Bronchial epithelial cell (primary cell): ENCODE data around the gene FAM53A. TPM values are rescaled to one million over a fixed set of nuclear protein-coding genes. Genes with fewer than 3 reads are reported as not detected.
A peak's percentile ranks its signal among the peaks of the same experiment; 100 is the strongest.

ENCODE experiments used
- DNase-seq: peaks from one replicate; pipeline ENCODE4 v3.0.0-alpha.2; 2010; ENCODE audit warnings: low read depth
- FAIRE-seq: peaks from 2 replicates; lab custom pipeline; 2011; peaks lifted over from hg19 to GRCh38; lab: Jason Lieb, UNC
- H3K27me3 ChIP-seq: 2 replicates; pipeline ENCODE4 v1.5.1; 2011; ENCODE audit warnings: low read length; ENCODE audit not compliant: control insufficient read depth, insufficient read depth
- H3K36me3 ChIP-seq: 2 replicates; pipeline ENCODE4 v1.5.1; 2011; ENCODE audit warnings: low read length; ENCODE audit not compliant: control insufficient read depth, insufficient read depth
- H3K4me3 ChIP-seq: 2 replicates; pipeline ENCODE4 v1.5.1; 2011; ENCODE audit warnings: mild to moderate bottlenecking, low read depth, low read length, control low read depth
- total RNA-seq: library from RNA; depleted of rRNA; stranded (reverse); fragments of >200 nt; gene quantifications from 2 replicates; pipeline ENCODE4 v1.2.1, GENCODE V29; 2014
- TF ChIP-seq, protein P1 (sequence below): IDR thresholded peaks from 2 replicates; pipeline ENCODE4 v1.5.1; 2011; ENCODE audit warnings: mild to moderate bottlenecking, moderate library complexity, low read length, control low read depth, inconsistent platforms; ENCODE audit not compliant: insufficient read depth, severe bottlenecking

The FAM53A gene
- total RNA-seq, 1 donor from 2014 or later, result 0.79 TPM

- FAIRE-seq (no peak), DNase-seq (no peak)
- no peaks in the 10 kb centered on the region for H3K27me3 ChIP-seq
- H3K36me3 ChIP-seq, result no peaks in the 10 kb centered on the region
- TF ChIP-seq, protein P1, sequence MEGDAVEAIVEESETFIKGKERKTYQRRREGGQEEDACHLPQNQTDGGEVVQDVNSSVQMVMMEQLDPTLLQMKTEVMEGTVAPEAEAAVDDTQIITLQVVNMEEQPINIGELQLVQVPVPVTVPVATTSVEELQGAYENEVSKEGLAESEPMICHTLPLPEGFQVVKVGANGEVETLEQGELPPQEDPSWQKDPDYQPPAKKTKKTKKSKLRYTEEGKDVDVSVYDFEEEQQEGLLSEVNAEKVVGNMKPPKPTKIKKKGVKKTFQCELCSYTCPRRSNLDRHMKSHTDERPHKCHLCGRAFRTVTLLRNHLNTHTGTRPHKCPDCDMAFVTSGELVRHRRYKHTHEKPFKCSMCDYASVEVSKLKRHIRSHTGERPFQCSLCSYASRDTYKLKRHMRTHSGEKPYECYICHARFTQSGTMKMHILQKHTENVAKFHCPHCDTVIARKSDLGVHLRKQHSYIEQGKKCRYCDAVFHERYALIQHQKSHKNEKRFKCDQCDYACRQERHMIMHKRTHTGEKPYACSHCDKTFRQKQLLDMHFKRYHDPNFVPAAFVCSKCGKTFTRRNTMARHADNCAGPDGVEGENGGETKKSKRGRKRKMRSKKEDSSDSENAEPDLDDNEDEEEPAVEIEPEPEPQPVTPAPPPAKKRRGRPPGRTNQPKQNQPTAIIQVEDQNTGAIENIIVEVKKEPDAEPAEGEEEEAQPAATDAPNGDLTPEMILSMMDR, result no peak
- no peak overlapping the region for H3K4me3 ChIP-seq
Observed at GRCh38 chr4:1622956-1623355, 61.2 kb downstream of the FAM53A start.

DNA sequence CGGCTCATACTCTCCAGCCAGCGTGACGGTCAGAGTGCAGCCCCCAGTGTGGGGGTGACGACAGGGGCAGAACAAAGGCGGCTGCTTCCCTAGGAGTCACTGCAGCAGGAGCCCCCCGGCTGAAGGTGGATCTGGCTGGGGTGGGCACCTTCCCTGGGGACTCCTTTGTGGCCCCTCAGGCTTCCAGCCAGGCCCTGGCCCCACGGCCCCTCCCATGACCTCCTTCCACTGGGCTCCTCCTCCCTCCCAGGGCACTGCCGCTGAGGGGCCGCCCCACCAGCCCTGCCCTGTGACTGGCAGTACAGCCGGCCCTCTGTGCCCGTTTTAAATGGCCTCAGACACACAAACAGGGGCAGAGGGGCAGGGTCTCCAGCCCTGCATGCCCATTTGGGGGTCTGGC is 61.9 kb downstream of the FAM53A start:
- Histone ChIP-seq H3K36me3 (no peaks in the 10 kb centered on the region), H3K4me3 (no peak overlapping the region), H3K27me3 (no peaks in the 10 kb centered on the region)
- TF ChIP-seq, protein P1, result no peak
- FAIRE-seq, result no peak
- DNase-seq, result no peak

DNA sequence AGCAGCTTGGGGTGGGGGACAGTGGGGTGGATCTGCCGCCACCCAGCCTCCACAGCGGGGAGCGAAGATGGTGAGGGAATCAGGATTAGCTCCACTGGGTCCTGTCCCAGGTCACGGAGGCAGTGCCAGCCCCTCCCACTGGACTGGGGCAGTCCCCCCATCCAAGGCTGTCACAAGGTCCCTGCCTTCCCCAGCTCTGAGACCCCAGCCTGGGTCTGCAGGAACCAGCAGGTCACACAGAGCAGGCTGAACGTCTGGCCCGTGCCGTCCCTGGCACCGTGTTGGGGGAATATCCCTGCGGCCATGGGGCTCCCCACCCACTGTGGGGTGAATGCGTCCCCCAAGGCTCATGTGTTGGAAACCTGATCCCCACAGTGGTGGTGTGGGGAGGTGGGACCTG is 62.6 kb downstream of the FAM53A start:
- no peak for DNase-seq
- no peaks in the 10 kb centered on the region for H3K27me3 ChIP-seq
- H3K4me3 ChIP-seq, result no peak overlapping the region
- FAIRE-seq, result no peak
- TF ChIP-seq, protein P1, result no peak
- H3K36me3 ChIP-seq, result no peaks in the 10 kb centered on the region

DNA sequence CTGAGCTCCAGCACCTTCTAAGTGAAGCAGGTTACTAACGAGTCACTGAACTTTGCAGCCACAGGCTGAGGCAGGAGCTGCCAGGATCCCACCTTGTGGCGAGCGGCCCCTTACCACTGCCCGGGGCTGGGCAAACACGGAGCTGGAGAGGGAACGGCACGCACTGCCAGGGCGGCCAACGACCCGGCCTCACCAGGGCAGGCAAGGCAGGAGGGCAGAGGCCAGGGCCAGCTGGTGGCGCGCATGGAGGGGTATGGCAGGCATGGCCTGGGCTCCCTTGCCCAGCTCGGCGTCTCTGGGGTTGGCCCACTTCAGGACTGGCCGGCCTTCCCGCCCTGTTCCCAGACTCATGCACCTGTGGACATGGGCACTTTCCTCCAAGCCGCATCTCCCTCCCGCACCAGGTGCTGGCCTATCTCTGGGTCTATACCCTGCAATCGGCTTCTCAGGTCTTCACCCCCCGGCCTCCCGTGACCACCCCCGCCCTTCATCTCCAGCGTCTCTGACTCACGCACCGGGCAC is 64.9 kb downstream of the FAM53A start:
- Histone ChIP-seq H3K27me3 (no peaks in the 10 kb centered on the region), H3K36me3 (no peaks in the 10 kb centered on the region), H3K4me3 (no peak overlapping the region)
- TF ChIP-seq, protein P1, result no peak
- no peak for DNase-seq
- FAIRE-seq, result no peak

GRCh38 chr4:1618438-1618837 is 65.7 kb downstream of the FAM53A start:
- TF ChIP-seq, protein P1, result no peak
- FAIRE-seq (no peak), DNase-seq (no peak)
- H3K36me3 ChIP-seq, result no peaks in the 10 kb centered on the region
- no peaks in the 10 kb centered on the region for H3K27me3 ChIP-seq
- no peak overlapping the region for H3K4me3 ChIP-seq

DNA sequence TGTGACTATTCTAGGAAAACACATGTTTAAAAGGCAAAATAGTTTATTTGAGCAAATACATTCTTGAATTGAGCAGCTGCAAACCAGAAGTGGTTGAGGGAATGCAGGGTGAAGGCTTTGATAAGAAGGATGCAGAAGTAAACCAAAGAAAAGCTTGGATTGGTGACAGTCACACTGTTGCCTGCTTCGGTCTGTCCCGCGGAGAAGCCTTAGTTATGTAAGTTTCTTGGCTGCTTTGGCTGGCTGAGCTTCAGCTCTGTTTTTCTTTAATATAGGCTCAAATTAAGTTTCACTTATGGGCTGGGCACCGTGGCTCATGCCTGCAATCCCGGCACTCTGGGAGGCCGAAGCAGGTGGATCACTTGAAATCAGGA is 67.6 kb downstream of the FAM53A start:
- TF ChIP-seq, protein P1, result no peak
- DNase-seq (no peak), FAIRE-seq (peak; percentile 55)
- H3K36me3 ChIP-seq, result no peaks in the 10 kb centered on the region
- H3K4me3 ChIP-seq, result no peak overlapping the region
- H3K27me3 ChIP-seq, result no peaks in the 10 kb centered on the region
